Activated B cell treated with CpG ODN at 0.5 μM for 24 hours (primary cell): ENCODE measurements around the gene ACYP1. TPM values are rescaled to one million over a fixed set of nuclear protein-coding genes. Genes with fewer than 3 reads are reported as not detected.

Experiments used
- ATAC-seq: fragments of 200-7000 bp; cut with Tn5 transposase; one replicate; pipeline ENCODE4 v1.10.0; 2021; ENCODE audit warnings: low read depth, mild to moderate bottlenecking, moderate library complexity
- CTCF ChIA-PET: fragments of 350-600 bp; sonication (Branson Sonifier 250); formaldehyde crosslinking; loops from one replicate; lab custom pipeline; 2021; ENCODE audit warnings: antibody characterized with exemption; lab: Charles Lee
- POLR2A ChIA-PET: fragments of 350-600 bp; sonication (Branson Sonifier 250); formaldehyde crosslinking; loops from one replicate; lab custom pipeline; 2021; ENCODE audit warnings: antibody characterized with exemption; lab: Charles Lee
- DNase-seq: peaks from one replicate; pipeline ENCODE4 v3.0.0; 2022
- H3K27ac Mint-ChIP-seq: one replicate; pipeline ENCODE4 v1.8.0; 2020; ENCODE audit warnings: mixed read lengths
- H3K27me3 Mint-ChIP-seq: one replicate; pipeline ENCODE4 v1.8.0; 2021; ENCODE audit warnings: mixed read lengths
- H3K36me3 Mint-ChIP-seq: one replicate; pipeline ENCODE4 v1.8.0; 2021; ENCODE audit warnings: low read depth, mixed read lengths
- H3K4me1 Mint-ChIP-seq: one replicate; pipeline ENCODE4 v1.8.0; 2021; ENCODE audit warnings: mixed read lengths
- H3K4me3 Mint-ChIP-seq: one replicate; pipeline ENCODE4 v1.8.0; 2020; ENCODE audit warnings: mild to moderate bottlenecking, mixed read lengths
- H3K9me3 Mint-ChIP-seq: one replicate; pipeline ENCODE4 v1.8.0; 2020; ENCODE audit warnings: mixed read lengths
- intact Hi-C: fragments of 100-400 bp; cut with micrococcal nuclease; formaldehyde crosslinking; loops from one replicate; pipeline ENCODE4 v1.15.1; 2024
- total RNA-seq: library from RNA; stranded (reverse); gene quantifications from 2 replicates; pipeline ENCODE4 v1.2.3, GENCODE V29; 2022
- TF ChIP-seq, protein P1 (sequence below): fragments of 200-600 bp; IDR thresholded peaks from one replicate; pipeline ENCODE4 v1.8.0; 2022; ENCODE audit warnings: antibody characterized with exemption, mild to moderate bottlenecking

Gene ACYP1
- 21.6 and 25.9 TPM in 2 replicates for total RNA-seq

GRCh38 chr14:75063491-75064204 lies at the start of gene ACYP1:
ACYP1 (minus strand) TSS chr14:75064024; CDS start chr14:75063553, 471 bp downstream.
- peak within 1 kb of the TSS; percentile 100 for H3K4me3 Mint-ChIP-seq
- TF ChIP-seq, protein P1, sequence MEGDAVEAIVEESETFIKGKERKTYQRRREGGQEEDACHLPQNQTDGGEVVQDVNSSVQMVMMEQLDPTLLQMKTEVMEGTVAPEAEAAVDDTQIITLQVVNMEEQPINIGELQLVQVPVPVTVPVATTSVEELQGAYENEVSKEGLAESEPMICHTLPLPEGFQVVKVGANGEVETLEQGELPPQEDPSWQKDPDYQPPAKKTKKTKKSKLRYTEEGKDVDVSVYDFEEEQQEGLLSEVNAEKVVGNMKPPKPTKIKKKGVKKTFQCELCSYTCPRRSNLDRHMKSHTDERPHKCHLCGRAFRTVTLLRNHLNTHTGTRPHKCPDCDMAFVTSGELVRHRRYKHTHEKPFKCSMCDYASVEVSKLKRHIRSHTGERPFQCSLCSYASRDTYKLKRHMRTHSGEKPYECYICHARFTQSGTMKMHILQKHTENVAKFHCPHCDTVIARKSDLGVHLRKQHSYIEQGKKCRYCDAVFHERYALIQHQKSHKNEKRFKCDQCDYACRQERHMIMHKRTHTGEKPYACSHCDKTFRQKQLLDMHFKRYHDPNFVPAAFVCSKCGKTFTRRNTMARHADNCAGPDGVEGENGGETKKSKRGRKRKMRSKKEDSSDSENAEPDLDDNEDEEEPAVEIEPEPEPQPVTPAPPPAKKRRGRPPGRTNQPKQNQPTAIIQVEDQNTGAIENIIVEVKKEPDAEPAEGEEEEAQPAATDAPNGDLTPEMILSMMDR = no peak
- H3K27me3 Mint-ChIP-seq = no peaks in the 10 kb centered on the region
- intact Hi-C loops = loop anchor here (5.0 to 10.0 kb wide), 2 partner anchors 301 to 349 kb away; partner anchors contain the start of genes AREL1, FCF1 and YLPM1
- DNase-seq (peak; percentile 90), ATAC-seq (peak; percentile 99)
- H3K9me3 Mint-ChIP-seq = no peaks in the 10 kb centered on the region
- ChIA-PET POLR2A (interaction anchor here (0.6 to 1.4 kb wide), 8 partner anchors 12 to 1592 kb away, joined by 3 to 6 read pairs (median 4); partner anchors contain the start of genes EIF2B2, MLH3 and NEK9), CTCF (interaction anchor here (1.1 kb wide), 1 partner anchor 14 kb away, joined by 4 read pairs; no protein-coding TSS in a partner anchor)
- H3K36me3 Mint-ChIP-seq = peaks cover 19% of the 10 kb centered on the region
- H3K27ac Mint-ChIP-seq = peak within 1 kb of the TSS; percentile 94
- peaks cover 19% of the 10 kb centered on the region for H3K4me1 Mint-ChIP-seq

DNA sequence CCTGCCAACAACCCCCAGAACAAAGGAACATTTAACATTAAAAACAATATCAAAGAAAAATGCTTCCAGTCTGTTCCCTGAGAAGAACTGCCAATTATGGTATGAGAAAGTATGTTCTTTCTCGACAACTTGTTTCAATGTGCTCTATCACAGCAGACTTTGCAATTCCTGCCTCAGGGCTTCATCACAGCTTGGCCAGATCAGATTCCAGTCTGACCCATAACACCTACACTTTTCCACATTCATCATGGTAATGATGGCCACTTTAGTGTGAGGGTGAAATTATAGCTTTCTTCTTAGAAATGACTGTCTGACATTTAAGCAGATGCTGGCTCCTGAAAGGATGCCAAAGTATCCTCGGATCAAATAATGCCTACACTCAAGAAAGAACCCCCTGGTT lies 46.1 kb upstream of the ACYP1 start:
- no peak for ATAC-seq
- DNase-seq = no peak
- Mint-ChIP-seq H3K36me3 (peaks cover 90% of the 10 kb centered on the region), H3K4me3 (no peak overlapping the region), H3K4me1 (no peaks in the 10 kb centered on the region), H3K9me3 (no peaks in the 10 kb centered on the region), H3K27me3 (no peaks in the 10 kb centered on the region), H3K27ac (no peak overlapping the region)
- ChIA-PET POLR2A (no interaction called here), CTCF (interaction anchor here (0.5 kb wide), 1 partner anchor 187 kb away, joined by 3 read pairs; no protein-coding TSS in a partner anchor)
- intact Hi-C loops = no loop called here
- TF ChIP-seq, protein P1 = no peak

GRCh38 chr14:75107186-75107585 lies 43.4 kb upstream of the ACYP1 start:
- H3K4me1 Mint-ChIP-seq = no peaks in the 10 kb centered on the region
- ChIA-PET POLR2A (no interaction called here), CTCF (no interaction called here)
- no peaks in the 10 kb centered on the region for H3K9me3 Mint-ChIP-seq
- no peak for ATAC-seq
- no peak overlapping the region for H3K4me3 Mint-ChIP-seq
- intact Hi-C loops = no loop called here
- no peak for DNase-seq
- TF ChIP-seq, protein P1 = no peak
- no peak overlapping the region for H3K27ac Mint-ChIP-seq
- no peaks in the 10 kb centered on the region for H3K27me3 Mint-ChIP-seq
- peaks cover 92% of the 10 kb centered on the region for H3K36me3 Mint-ChIP-seq

GRCh38 chr14:75101491-75101890 lies 37.7 kb upstream of the ACYP1 start:
- H3K36me3 Mint-ChIP-seq = peaks cover 87% of the 10 kb centered on the region
- POLR2A ChIA-PET = no interaction called here

GRCh38 chr14:75098682-75099081 lies 34.9 kb upstream of the ACYP1 start:
- ChIA-PET CTCF (interaction anchor here (1.3 kb wide), 1 partner anchor 10 kb away, joined by 6 read pairs; no protein-coding TSS in a partner anchor), POLR2A (no interaction called here)
- ATAC-seq = no peak
- TF ChIP-seq, protein P1 = no peak
- Mint-ChIP-seq H3K9me3 (no peaks in the 10 kb centered on the region), H3K27ac (no peak overlapping the region), H3K4me1 (peaks cover 9% of the 10 kb centered on the region), H3K4me3 (no peak overlapping the region), H3K27me3 (no peaks in the 10 kb centered on the region), H3K36me3 (peaks cover 88% of the 10 kb centered on the region)
- intact Hi-C loops = no loop called here
- no peak for DNase-seq

More at GRCh38 chr14:75101491-75101890, 37.7 kb upstream of the ACYP1 start:
- Mint-ChIP-seq H3K27me3 (no peaks in the 10 kb centered on the region), H3K4me1 (no peaks in the 10 kb centered on the region), H3K27ac (no peak overlapping the region), H3K9me3 (no peaks in the 10 kb centered on the region), H3K4me3 (no peak overlapping the region)
- TF ChIP-seq, protein P1 = no peak
- intact Hi-C loops = no loop called here
- ATAC-seq (no peak), DNase-seq (no peak)
- CTCF ChIA-PET = no interaction called here
